ENCODE results near the gene SH3RF2. TPM values are rescaled to one million over a fixed set of nuclear protein-coding genes. Genes with fewer than 3 reads are reported as not detected.

The SH3RF2 gene
- total RNA-seq, 2 donors from 2014 or later: 2.6 to 3.2 TPM

- H3K36me3 ChIP-seq (ENCODE audit: control insufficient read depth, insufficient read depth, low read length): no peaks in the 10 kb centered on the region
Measured at GRCh38 chr5:145965804-145966203, 29.4 kb downstream of the SH3RF2 start.

GRCh38 chr5:145967296-145967695, 30.9 kb downstream of the SH3RF2 start:
- no peaks in the 10 kb centered on the region for H3K27me3 ChIP-seq (ENCODE audit: control insufficient read depth, insufficient read depth, low read length, poor library complexity, severe bottlenecking)
- no peak overlapping the region for H3K4me3 ChIP-seq (ENCODE audit: low read length)
- H3K27me3 Mint-ChIP-seq (ENCODE audit: insufficient read depth): no peaks in the 10 kb centered on the region
- H3K9me3 ChIP-seq (ENCODE audit: control insufficient read depth, low read length): no peaks in the 10 kb centered on the region
- H3K4me1 Mint-ChIP-seq: peaks cover 19% of the 10 kb centered on the region
- no peaks in the 10 kb centered on the region for H3K36me3 Mint-ChIP-seq (ENCODE audit: low read depth)
- H3K9me3 Mint-ChIP-seq: no peaks in the 10 kb centered on the region
- no peak overlapping the region for H3K4me3 Mint-ChIP-seq
- whole genome bisulfite sequencing, 2 experiments (ENCODE audit: insufficient coverage in 1 of 2, insufficient read length in 1 of 2): 84% methylated on average over 2 of the region's 2 CpGs; no CpG with 5 or more reads in 1 of the 2 experiments
- no peak for TF ChIP-seq CTCF (conservative IDR thresholded peaks at IDR 0.05)
- no peak for DNase-seq
- H3K27ac Mint-ChIP-seq: no peak overlapping the region
- H3K36me3 ChIP-seq (ENCODE audit: control insufficient read depth, insufficient read depth, low read length): no peaks in the 10 kb centered on the region
- H3K9ac ChIP-seq (ENCODE audit: extremely low read depth, low read length, poor library complexity, severe bottlenecking): no peak overlapping the region
- H3K27ac ChIP-seq (ENCODE audit: low read depth, low read length): no peak overlapping the region
- no peaks in the 10 kb centered on the region for H3K4me1 ChIP-seq (ENCODE audit: control insufficient read depth, insufficient read depth, low read length)

More at GRCh38 chr5:145965804-145966203, 29.4 kb downstream of the SH3RF2 start:
- H3K9me3 ChIP-seq (ENCODE audit: control insufficient read depth, low read length): no peaks in the 10 kb centered on the region
- H3K27me3 ChIP-seq (ENCODE audit: control insufficient read depth, insufficient read depth, low read length, poor library complexity, severe bottlenecking): no peaks in the 10 kb centered on the region
- DNase-seq: no peak
- no peak overlapping the region for H3K4me3 ChIP-seq (ENCODE audit: low read length)
- H3K4me3 Mint-ChIP-seq: no peak overlapping the region
- no peaks in the 10 kb centered on the region for H3K27me3 Mint-ChIP-seq (ENCODE audit: insufficient read depth)
- 76% methylated on average over 4 of the region's 4 CpGs; no CpG with 5 or more reads in 1 of the 2 experiments for WGBS, 2 experiments (ENCODE audit: insufficient coverage in 1 of 2, insufficient read length in 1 of 2)
- no peaks in the 10 kb centered on the region for H3K9me3 Mint-ChIP-seq
- TF ChIP-seq CTCF (conservative IDR thresholded peaks at IDR 0.05): no peak
- H3K27ac ChIP-seq (ENCODE audit: low read depth, low read length): no peak overlapping the region
- peaks cover 25% of the 10 kb centered on the region for H3K4me1 Mint-ChIP-seq
- no peaks in the 10 kb centered on the region for H3K4me1 ChIP-seq (ENCODE audit: control insufficient read depth, insufficient read depth, low read length)
- H3K36me3 Mint-ChIP-seq (ENCODE audit: low read depth): no peaks in the 10 kb centered on the region
- no peak overlapping the region for H3K9ac ChIP-seq (ENCODE audit: extremely low read depth, low read length, poor library complexity, severe bottlenecking)
- no peak overlapping the region for H3K27ac Mint-ChIP-seq

- Mint-ChIP-seq H3K4me3 (no peak overlapping the region), H3K27ac (no peak overlapping the region), H3K36me3 (ENCODE audit: low read depth) (no peaks in the 10 kb centered on the region), H3K4me1 (peaks cover 19% of the 10 kb centered on the region), H3K9me3 (peaks cover 7% of the 10 kb centered on the region), H3K27me3 (ENCODE audit: insufficient read depth) (no peaks in the 10 kb centered on the region)
- no peak for TF ChIP-seq CTCF (conservative IDR thresholded peaks at IDR 0.05)
- Histone ChIP-seq H3K9me3 (ENCODE audit: control insufficient read depth, low read length) (peaks cover 7% of the 10 kb centered on the region), H3K9ac (ENCODE audit: extremely low read depth, low read length, poor library complexity, severe bottlenecking) (no peak overlapping the region), H3K27me3 (ENCODE audit: control insufficient read depth, insufficient read depth, low read length, poor library complexity, severe bottlenecking) (no peaks in the 10 kb centered on the region), H3K36me3 (ENCODE audit: control insufficient read depth, insufficient read depth, low read length) (no peaks in the 10 kb centered on the region), H3K4me3 (ENCODE audit: low read length) (no peak overlapping the region), H3K27ac (ENCODE audit: low read depth, low read length) (no peak overlapping the region), H3K4me1 (ENCODE audit: control insufficient read depth, insufficient read depth, low read length) (no peaks in the 10 kb centered on the region)
- WGBS, 2 experiments (ENCODE audit: insufficient coverage in 1 of 2, insufficient read length in 1 of 2): 87 to 96% methylated on average over 3 to 4 of the region's 4 CpGs
- no peak for DNase-seq
Measured at GRCh38 chr5:145968970-145969713, 32.8 kb downstream of the SH3RF2 start.

Measured in endodermal cell (in vitro differentiated cells).